Smooth muscle cell (in vitro differentiated cells): ENCODE results near the gene USO1. TPM values are rescaled to one million over a fixed set of nuclear protein-coding genes. Genes with fewer than 3 reads are reported as not detected.

Source experiments
- DNase-seq: peaks from one replicate; lab custom pipeline; 2025; ENCODE audit not compliant: unreplicated experiment; lab: John Stamatoyannopoulos, UW
- H2AFZ ChIP-seq: fragments of 200-600 bp; sonication (generic); 2 replicates; pipeline ENCODE4 v1.6.0; 2016; ENCODE audit warnings: antibody characterized with exemption, low read depth, mild to moderate bottlenecking
- H3F3A ChIP-seq: fragments of 200-600 bp; sonication (generic); 2 replicates; pipeline ENCODE4 v1.6.0; 2017; ENCODE audit warnings: antibody characterized with exemption, low read depth
- H3K27ac ChIP-seq: fragments of 200-600 bp; sonication (generic); 2 replicates; pipeline ENCODE4 v1.5.1; 2016; ENCODE audit warnings: low read depth, mild to moderate bottlenecking
- H3K27me3 ChIP-seq: fragments of 200-600 bp; sonication (generic); 2 replicates; pipeline ENCODE4 v1.6.1; 2016; ENCODE audit warnings: low read depth, mild to moderate bottlenecking
- H3K36me3 ChIP-seq: fragments of 200-600 bp; sonication (generic); 2 replicates; pipeline ENCODE4 v1.5.1; 2016; ENCODE audit warnings: low read depth
- H3K4me1 ChIP-seq: fragments of 200-600 bp; sonication (generic); 2 replicates; pipeline ENCODE4 v1.5.1; 2016; ENCODE audit warnings: low read depth
- H3K4me2 ChIP-seq: fragments of 200-600 bp; sonication (generic); 2 replicates; pipeline ENCODE4 v1.6.0; 2016; ENCODE audit warnings: mild to moderate bottlenecking
- H3K4me3 ChIP-seq: fragments of 200-600 bp; sonication (generic); 2 replicates; pipeline ENCODE4 v1.5.1; 2016; ENCODE audit warnings: mild to moderate bottlenecking
- H3K79me2 ChIP-seq: fragments of 200-600 bp; sonication (generic); 2 replicates; pipeline ENCODE4 v1.6.0; 2016; ENCODE audit warnings: low read depth, mild to moderate bottlenecking
- H3K9ac ChIP-seq: fragments of 200-600 bp; sonication (generic); 2 replicates; pipeline ENCODE4 v1.6.0; 2016; ENCODE audit warnings: low read depth
- H3K9me3 ChIP-seq: fragments of 200-600 bp; sonication (generic); replicated peaks from 2 replicates; pipeline ENCODE4 v1.5.1; 2016; ENCODE audit warnings: low read depth
- H4K20me1 ChIP-seq: fragments of 200-600 bp; sonication (generic); 2 replicates; pipeline ENCODE4 v1.6.0; 2016; ENCODE audit warnings: low read depth
- WGBS: methylation state at CpG from one replicate; pipeline ENCODE4 v1.1.7; 2016; ENCODE audit warnings: low lambda C conversion rate; 5-methylcytosine and 5-hydroxymethylcytosine counted together
- polyA plus RNA-seq: library from polyadenylated mRNA; unstranded; fragments of >200 nt; fragmentation: Nextera tagmentation; extraction: Ambion mirVana; gene quantifications from 2 replicates; pipeline ENCODE4 v1.2.1, GENCODE V29; 2016
- total RNA-seq: library from RNA; depleted of rRNA; stranded (reverse); fragments of >200 nt; gene quantifications from 2 replicates; pipeline ENCODE4 v1.2.3, GENCODE V29; 2014
- TF ChIP-seq, protein P1 (sequence below): fragments of 200-600 bp; sonication (generic); IDR thresholded peaks from 2 replicates; pipeline ENCODE4 v1.5.1; 2017; ENCODE audit warnings: borderline replicate concordance, mild to moderate bottlenecking, antibody characterized with exemption; ENCODE audit not compliant: insufficient read depth, poor library complexity, severe bottlenecking

The USO1 gene
- total and polyA plus RNA-seq, 2 experiments from 2014 or later, result 50.4 to 94.6 TPM

DNA sequence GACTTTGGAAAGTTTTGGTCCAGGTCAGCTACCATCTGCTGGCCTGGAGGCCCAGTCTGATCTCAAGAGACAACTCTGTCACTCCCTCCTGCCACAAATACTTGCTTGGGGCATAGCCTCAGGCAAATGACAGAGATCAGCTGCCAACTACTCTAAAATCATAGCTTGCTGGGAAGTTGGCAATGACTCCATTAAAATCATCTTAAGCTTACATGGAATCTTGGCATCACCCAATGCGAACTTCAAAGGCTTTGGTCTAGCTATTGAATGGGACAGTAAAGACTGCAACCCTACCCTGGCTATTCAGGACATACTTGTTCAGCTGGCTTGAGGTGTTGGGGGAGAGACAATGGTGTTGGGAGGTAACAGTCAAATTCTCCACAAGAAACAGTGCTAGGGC, 7.0 kb upstream of the USO1 start:
- TF ChIP-seq, protein P1, sequence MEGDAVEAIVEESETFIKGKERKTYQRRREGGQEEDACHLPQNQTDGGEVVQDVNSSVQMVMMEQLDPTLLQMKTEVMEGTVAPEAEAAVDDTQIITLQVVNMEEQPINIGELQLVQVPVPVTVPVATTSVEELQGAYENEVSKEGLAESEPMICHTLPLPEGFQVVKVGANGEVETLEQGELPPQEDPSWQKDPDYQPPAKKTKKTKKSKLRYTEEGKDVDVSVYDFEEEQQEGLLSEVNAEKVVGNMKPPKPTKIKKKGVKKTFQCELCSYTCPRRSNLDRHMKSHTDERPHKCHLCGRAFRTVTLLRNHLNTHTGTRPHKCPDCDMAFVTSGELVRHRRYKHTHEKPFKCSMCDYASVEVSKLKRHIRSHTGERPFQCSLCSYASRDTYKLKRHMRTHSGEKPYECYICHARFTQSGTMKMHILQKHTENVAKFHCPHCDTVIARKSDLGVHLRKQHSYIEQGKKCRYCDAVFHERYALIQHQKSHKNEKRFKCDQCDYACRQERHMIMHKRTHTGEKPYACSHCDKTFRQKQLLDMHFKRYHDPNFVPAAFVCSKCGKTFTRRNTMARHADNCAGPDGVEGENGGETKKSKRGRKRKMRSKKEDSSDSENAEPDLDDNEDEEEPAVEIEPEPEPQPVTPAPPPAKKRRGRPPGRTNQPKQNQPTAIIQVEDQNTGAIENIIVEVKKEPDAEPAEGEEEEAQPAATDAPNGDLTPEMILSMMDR, result no peak
- H2AFZ ChIP-seq, result no peak overlapping the region

GRCh38 chr4:75718529-75718928, 5.8 kb upstream of the USO1 start:
- Histone ChIP-seq H2AFZ (no peak overlapping the region), H3K9me3 (no peaks in the 10 kb centered on the region), H3K27ac (no peak overlapping the region), H3F3A (peaks cover 3% of the 10 kb centered on the region), H3K4me1 (peaks cover 12% of the 10 kb centered on the region), H3K4me2 (no peak overlapping the region), H3K27me3 (no peaks in the 10 kb centered on the region), H3K79me2 (no peaks in the 10 kb centered on the region), H4K20me1 (no peaks in the 10 kb centered on the region), H3K36me3 (no peaks in the 10 kb centered on the region), H3K9ac (no peak overlapping the region), H3K4me3 (no peak overlapping the region)
- TF ChIP-seq, protein P1, result no peak
- DNase-seq, result no peak
- 86% methylated on average over 2 of the region's 2 CpGs for WGBS

More for the DNA sequence above, 7.0 kb upstream of the USO1 start:
- peaks cover under 1% of the 10 kb centered on the region for H3K4me1 ChIP-seq
- no peak for DNase-seq
- peaks cover 3% of the 10 kb centered on the region for H3F3A ChIP-seq
- no peaks in the 10 kb centered on the region for H3K9me3 ChIP-seq
- no peak overlapping the region for H3K9ac ChIP-seq
- H3K36me3 ChIP-seq, result no peaks in the 10 kb centered on the region
- H3K4me3 ChIP-seq, result no peak overlapping the region
- H3K27me3 ChIP-seq, result no peaks in the 10 kb centered on the region
- no peaks in the 10 kb centered on the region for H4K20me1 ChIP-seq
- WGBS, result 94% methylated on average over 1 of the region's 1 CpG
- no peaks in the 10 kb centered on the region for H3K79me2 ChIP-seq
- no peak overlapping the region for H3K27ac ChIP-seq
- H3K4me2 ChIP-seq, result no peak overlapping the region

DNA sequence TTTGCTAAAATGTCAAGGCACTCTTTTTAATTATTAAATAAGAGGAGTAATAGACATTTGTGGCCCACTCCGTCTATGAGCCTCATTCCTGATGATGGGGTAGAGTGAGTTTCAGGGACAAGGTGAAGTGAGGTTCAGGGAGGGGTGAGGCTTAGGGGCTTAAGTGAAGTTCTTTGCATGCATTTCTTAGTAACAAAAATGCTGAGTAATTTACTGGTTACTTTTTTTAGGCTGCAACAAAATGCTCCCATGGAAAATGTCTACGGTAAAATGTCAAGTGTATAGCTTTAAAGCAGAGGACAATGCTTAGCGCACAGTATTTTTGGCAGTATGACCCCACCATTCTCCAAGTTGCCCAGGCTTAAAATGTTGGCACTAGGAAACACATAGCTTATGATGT, 2.0 kb upstream of the USO1 start:
- WGBS, result 53% methylated on average over 3 of the region's 3 CpGs
- DNase-seq, result no peak
- peaks cover 23% of the 10 kb centered on the region for H4K20me1 ChIP-seq
- H3K27me3 ChIP-seq, result no peaks in the 10 kb centered on the region
- H3K4me1 ChIP-seq, result peaks cover 25% of the 10 kb centered on the region
- peaks cover 9% of the 10 kb centered on the region for H3F3A ChIP-seq
- H3K4me2 ChIP-seq, result peak overlapping the region; percentile 80
- no peaks in the 10 kb centered on the region for H3K9me3 ChIP-seq
- TF ChIP-seq, protein P1, result no peak
- H3K4me3 ChIP-seq, result no peak overlapping the region
- peaks cover 22% of the 10 kb centered on the region for H3K79me2 ChIP-seq
- H3K9ac ChIP-seq, result no peak overlapping the region
- H3K27ac ChIP-seq, result peak overlapping the region; percentile 55
- no peaks in the 10 kb centered on the region for H3K36me3 ChIP-seq
- no peak overlapping the region for H2AFZ ChIP-seq
